Renal cortex interstitium (tissue), 11 donors: ENCODE data around the gene TMPRSS13. TPM values are rescaled to one million over a fixed set of nuclear protein-coding genes. Genes with fewer than 3 reads are reported as not detected.
A peak's percentile ranks its signal among the peaks of the same experiment; 100 is the strongest.

Source experiments
- DNase-seq, 11 donors: peaks; one replicate each; pipeline ENCODE4 v3.0.0-alpha.2; 2013; ENCODE audit warnings: low read depth in 9 of 11, low spot score in 4 of 11; ENCODE audit errors: extremely low read depth in 1 of 11
- polyA plus RNA-seq, 3 donors: library from polyadenylated mRNA; unstranded; fragments of 120-200 nt; gene quantifications; one replicate each; pipeline ENCODE4 v1.2.1, GENCODE V29; 2013; ENCODE audit not compliant: insufficient read length in 3 of 3

The TMPRSS13 gene
- polyA plus RNA-seq, 3 donors = 0.53 to 1.4 (median 0.57) TPM

DNA sequence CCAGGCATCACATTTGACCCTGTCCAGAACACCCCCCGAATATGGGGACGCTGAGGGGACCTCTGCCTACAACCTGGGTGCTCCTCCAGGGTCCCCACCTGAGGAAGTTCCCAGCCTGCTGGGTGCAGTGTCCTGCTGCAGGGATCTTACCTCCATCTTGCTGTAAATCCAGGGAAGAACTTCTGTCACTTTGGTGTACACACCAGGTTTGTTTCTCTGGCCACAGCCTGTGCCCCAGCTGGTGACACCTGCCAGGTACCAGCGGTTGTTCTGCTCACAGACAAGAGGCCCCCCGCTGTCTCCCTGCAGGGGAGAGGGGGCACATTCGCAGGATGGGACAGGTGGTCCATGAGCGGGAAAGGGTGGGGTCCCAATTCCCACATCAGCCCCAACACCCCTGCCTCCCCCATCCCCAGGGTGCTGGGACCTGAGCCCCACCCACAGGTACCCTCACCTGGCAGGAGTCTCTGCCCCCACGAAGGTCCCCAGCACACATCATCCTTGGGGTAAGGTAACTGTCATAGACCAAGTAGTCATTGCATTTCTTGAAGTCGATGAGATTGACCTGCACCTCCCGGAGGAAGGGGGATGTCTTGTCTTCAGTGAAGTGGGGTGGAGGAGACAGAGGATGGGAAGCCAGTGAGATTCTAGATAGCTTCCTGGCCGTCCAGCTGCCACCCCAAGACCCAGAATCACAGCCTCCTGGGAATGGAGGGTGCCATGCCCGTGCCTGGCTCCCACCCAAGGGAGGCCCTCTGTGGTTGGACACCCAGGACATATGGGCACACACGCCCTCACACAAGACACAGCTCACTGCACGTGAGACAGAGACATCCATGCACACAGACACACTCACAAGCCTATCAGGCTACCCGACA is 25.5 kb downstream of the TMPRSS13 start:
- DNase-seq = no peak

DNA sequence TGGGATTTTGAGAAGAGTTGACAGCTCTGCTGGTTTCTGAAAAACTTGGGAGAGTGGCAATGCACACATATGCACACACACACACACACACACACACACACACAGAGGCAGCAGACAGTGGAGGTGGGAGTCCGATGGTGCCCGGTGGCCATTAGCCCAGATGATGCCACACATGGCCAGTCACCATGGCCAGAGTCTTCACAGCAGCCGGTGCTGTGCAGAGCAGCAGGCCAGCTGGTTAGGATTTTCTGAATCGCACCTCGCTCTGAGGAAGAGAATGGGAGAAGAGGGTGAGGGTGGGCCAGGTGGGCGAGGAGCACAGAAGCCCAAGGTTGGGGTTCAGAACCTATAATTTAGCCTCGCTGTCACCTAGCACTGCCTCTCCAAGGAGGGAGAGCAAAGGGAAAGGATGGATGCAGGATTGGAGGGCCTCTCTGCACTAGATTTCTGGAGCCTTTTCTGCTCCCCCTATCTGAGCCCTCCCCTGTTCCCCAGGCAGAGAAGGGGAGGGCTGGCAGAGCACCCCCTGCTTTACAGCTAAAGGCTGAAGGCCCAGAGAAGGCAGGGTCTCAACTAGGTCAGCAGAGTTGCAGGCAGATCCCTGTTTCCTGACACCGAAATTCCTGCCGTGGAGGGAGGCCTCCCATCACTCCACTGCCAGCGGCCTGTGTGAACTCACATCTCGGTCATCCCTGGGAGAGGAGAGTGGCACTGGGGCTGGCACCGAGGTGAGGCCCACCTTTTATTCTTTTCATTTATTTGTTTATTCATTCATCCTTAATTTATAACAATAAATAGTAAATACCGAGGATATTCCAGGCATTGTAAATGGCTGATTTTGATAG is 27.0 kb downstream of the TMPRSS13 start:
- no peak for DNase-seq

DNA sequence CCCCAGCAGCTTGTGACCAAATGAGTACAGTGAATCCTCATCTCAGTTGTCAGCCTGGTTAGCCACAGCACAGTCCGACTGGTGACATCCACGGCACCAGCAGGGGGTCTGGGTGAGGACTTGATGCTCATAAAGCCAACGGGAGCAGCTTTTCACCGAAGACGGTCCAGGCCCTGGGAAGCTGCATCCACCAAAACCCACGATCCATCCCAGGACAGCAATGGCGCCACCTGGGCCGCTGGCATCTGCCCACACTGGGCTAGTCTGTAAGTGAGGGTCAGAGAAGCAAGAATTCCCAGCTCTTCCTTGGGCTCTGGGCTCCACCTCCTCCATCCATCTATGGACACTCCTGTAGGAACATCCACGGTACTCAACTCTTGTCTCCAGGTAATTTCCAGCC is 27.6 kb downstream of the TMPRSS13 start:
- no peak for DNase-seq

DNA sequence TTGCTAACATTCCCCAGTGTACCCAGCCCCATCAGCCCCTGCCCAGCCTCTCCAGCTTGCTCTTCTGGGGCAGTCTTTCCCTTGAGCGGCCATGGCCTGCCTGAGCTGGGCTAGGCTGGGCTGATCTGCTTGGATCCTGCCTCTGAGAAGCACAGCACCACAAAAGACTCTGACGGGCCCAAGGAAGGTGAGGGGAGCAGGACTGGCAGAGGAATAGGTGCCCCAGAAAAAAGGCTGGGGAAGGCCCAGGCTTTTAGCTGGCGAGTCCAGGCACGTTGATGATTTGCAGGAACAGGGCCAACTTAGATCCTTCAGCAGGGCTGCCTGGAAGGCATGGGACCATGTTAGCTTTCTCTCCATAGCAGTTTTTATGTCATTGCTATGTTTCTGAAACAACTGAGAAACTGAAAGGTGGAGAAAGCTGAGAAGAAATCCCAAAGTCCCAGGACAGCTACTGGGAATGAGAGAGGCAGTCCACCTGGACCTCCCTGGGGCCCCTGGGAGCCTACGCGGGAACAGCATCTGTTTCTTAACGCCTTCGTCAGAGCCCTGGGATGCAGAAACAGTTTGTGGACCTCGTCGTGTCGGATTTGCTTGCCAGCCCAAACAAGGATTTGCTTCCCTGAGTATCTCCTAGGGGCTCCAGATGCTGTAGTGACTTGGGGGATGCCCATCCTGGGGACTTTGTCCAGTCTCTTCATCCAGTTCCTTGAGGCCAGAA is 28.3 kb downstream of the TMPRSS13 start:
- no peak for DNase-seq

DNA sequence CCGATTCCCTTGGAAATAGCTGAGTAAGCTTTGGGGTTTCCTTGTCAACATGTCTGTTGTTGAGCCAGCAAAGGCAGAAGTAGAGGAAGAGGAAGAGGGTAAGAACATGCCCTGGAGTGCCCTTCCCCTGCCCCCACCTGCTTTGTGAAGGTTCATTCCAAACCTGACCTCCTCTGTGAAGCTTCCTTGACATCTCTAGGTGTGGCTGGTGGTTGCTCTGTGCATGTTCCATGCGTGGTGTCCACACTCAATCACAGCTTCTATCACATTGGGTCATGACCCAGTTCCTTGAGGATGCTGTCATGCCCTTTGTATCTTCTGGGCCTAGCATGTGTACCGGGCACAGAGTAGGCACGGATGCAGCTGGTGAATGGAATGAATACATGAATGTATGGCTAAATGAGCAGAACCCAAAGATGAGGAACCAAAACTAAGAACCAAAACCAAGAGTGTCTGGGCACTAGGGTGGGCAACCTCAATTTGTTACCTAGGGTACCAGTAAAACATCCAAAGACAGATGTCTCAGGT is 29.0 kb downstream of the TMPRSS13 start:
- no peak for DNase-seq

DNA sequence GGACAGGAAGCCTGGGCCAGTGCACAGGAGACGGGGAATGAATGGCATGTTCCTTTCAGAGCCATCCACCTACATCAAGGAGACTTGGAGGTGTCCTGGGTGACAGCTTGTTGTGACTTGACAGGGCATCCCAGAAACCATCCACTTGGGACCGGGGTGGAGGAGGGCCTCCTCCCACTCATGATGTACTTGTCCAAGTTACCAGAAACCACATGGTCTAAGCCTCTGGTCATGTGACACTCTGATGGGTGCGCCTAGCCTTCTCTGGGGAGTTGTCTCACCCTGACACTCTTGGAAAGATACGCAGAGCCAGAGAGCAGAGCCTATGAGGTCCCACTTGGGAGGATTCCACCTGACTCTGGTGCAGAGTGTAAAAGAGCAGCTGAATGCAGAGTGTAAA is 31.1 kb downstream of the TMPRSS13 start:
- no peak for DNase-seq

DNA sequence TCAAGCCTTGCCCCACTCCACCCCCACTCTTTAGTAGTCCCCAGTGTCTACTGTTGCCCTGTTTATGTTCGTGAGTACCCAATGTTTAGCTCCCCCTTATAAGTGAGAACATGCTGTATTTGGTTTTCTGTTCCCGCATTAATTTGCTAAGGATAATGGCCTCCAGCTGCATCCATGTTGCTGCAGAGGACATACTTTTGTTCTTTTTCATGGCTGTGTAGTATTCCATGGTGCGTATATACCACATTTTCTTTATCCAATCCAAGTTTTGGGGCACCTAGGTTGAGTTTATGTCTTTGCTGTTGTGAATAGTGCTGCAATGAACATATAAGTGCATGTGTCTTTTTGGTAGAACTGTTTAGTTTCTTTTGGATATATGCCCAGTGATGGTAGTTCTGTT is 36.6 kb downstream of the TMPRSS13 start:
- DNase-seq = no peak

DNA sequence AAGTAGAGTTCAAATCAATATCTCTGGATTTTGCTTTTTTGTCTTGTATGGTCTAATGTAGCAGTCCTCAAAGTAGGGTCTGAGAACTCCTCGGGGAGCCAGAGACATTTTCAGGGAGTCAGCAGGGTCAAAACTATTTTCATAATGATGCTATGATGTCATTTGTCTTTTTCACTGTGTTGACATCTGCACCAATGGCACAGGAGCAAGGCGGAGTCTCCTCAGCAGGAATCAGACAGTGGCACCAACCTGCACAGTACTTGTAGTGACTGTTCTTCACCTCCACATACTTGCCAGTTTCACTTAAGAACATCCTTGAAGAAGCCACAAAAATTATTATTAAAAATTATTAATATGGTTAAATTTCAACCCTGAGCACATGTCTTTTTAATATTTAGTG is 37.8 kb downstream of the TMPRSS13 start:
- DNase-seq = no peak

DNA sequence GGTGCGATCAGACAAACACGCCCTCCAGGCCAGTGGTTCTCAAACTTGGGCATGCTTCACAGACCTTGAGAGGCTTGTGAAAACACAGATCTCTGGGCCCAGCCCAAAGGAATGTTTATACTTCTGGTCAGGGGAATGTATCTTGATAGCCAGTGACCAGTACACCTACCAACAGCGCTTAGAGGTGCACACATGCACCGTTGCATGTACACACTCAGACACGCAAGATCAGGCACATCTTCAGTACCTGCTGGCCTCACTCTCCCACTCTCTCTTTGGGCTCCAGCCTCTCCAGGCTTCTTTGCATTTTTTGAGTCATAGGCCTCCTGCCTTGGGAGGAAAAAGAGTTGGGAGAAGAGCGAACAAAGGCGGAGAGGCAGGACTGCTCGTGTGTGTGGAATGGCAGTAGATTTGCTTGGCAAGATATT is 41.0 kb downstream of the TMPRSS13 start:
- no peak for DNase-seq

DNA sequence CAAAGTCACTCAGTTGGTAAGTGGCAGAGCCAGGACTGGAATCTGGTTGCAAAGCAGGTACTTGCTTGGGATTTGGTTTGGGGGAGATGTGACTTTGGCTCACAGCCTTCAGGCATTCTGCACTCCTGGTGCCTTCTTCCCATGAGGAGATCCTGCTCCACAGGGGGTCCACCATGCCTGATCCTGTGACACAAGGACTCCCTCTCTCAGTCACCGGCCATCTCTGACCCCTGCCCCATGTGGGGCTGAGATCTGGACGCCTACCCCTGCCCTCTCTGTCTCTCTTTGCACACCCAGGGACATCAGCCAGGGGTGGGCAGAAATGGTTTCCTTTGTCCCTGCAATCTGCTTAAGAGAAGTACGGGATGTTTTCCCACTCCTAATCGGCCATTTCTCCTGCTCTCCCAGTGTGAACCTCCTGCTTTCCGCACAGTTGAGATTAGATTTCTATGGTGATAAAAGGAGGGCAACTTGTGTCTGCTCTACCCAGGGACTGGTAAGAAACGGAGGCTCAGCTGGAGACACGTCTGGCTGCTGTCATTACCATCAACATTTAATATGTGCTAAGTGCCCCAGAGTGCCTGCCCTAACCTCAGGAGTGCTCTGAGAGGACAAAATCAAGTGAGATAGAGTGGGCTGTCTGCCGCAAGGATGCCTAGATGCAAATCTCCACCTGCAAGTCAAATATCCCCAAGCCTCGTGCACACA is 41.6 kb downstream of the TMPRSS13 start:
- DNase-seq = no peak

DNA sequence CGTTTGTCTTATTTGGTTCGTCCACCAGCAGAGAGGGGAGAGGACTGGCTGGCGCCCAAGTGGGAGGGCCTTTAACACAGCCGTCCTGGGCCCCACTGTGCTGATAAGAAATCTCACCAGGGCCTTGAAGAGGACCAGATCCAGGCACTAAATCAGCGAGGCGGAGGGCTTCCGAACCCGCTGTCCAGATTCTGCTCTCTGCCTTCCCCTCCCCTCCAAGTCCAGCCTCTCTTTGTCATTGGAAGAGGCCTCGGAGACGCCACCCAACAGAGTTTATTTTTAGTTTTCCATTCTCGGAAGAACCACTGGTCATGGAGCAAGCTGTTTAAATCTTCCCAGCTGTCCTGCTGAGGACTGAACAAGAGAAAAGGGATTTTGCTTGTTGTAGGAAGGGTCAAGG is 43.4 kb downstream of the TMPRSS13 start:
- peak in 5 of 11 donors; percentile 73 to 86 (median 83) for DNase-seq

DNA sequence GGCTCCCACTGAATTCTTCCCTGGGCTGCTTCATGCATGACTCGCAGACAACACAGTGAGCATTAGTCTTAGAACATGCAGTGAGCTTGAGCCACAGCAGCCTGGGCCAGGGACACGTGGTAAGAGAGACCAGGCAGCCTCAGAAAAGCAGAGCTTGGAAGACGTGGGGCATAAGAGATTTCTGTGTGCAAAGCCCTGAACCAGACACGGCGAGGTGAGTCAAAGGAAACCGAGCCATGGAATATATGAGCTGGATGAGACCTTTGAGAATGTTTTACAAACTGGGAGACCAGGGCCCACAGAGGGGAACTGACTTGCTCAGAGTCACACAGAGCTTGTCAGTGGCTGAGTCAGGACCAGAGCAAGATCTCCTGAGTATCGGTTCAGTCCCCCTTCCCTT is 44.2 kb downstream of the TMPRSS13 start:
- no peak for DNase-seq

DNA sequence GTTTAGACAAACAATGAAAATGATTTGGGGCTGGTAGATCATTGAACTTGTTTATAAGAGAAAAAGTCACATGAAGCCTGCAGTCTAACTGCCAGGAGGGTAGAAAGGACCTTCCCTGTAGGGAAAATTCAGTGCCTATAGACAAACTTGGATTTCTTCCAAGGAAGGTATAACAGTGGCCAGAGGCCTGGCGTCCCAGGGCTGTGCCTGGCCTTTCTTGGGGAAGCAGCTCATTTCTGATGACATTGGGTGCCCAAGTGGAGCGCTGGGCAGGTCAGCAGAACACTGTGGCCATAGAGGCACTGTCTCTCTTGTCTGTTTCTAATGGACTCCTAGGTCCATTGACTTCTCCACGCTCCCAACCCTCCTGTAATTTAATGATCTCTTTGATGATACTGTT is 46.1 kb downstream of the TMPRSS13 start:
- DNase-seq = no peak

DNA sequence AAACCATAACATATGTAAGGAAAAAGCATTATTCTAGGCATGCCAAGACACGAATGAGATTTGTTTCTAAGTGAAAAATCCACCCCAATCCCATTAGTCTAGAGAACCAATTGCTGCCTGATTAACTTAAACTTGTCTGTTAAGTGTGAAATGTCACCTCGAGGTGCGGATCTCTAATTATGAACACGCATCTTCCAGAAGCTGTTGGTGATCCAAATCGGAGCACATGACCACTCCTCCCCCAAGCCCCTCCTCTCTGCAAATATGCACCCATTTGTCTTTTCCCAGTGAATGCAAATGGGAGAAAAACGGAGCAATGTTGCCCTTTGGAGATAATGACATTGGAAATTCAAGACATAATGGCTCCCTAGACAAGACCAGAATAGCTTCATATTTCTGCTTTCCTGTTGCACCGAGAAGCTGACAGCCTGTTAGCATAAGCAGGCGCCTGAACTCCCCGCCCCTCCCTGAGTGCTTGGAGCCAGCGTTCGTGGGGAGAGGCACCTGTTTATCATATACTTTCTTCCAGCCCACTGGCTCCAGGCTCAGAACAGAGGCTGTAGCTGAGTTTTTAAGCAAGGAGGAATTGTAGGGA is 46.8 kb downstream of the TMPRSS13 start:
- DNase-seq = no peak

DNA sequence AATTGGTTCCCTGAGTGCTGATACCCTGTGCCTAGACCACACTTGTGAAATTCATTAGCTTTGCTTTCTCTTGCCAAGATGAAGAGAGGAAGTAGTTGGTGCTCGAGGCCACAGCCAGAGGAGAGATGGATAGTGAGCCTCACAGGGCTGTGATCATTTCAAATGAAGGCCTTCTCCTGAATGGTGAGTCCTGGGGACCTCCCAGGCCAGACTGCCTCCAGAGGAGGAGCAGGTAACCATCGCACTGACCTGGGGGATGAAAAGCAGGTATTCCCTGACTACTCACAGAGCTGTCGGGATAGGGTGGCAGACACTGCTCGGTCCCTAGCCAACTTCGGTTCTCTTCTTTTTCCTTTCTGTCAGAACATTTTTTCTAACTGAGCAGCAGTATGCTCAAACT is 48.0 kb downstream of the TMPRSS13 start:
- no peak for DNase-seq

DNA sequence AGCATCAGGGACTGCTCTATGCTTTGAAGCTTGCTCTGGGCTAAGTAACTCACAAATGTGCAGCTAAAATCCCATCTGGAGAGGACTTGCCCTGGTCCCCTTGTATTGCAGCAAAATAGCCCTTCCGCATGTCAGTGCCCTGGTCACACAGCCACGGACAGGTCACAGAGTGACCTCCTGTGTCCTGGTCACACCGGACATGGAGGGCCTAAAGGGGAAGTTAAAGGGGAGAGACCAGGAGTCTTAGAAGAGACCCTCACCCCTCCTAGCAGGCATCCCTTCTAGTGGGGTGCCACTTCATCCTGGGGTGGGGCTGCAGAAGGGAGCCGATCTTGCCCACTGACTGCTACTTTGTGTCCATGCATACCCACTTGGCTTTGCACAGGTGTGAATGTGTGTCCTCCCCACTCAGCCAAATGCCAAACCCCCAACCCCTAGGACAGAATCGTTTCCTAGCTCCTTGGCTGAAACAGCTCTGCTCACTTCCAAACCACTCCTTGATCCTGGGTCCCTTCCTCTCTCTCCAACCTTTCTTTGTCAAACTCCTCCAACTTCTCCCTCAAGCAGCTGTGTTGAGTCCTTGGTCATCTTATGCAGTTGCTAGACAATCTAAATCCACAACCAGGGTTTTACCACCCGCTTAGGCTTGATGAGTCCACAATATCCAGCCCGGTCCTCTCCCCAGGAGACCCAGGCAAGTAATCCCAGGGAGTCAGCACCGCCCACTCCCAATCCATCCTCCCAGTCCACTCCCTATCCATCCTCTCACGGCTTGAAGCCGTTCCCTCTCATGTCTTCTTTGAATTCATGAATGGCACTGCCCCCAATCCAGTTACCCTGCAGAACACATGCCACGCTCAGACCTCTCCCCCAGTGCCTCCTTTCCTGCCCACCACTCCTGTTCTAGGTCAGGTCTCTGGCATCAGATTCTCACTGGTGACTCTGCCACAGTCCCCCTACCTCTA is 49.4 kb downstream of the TMPRSS13 start:
- DNase-seq = no peak

DNA sequence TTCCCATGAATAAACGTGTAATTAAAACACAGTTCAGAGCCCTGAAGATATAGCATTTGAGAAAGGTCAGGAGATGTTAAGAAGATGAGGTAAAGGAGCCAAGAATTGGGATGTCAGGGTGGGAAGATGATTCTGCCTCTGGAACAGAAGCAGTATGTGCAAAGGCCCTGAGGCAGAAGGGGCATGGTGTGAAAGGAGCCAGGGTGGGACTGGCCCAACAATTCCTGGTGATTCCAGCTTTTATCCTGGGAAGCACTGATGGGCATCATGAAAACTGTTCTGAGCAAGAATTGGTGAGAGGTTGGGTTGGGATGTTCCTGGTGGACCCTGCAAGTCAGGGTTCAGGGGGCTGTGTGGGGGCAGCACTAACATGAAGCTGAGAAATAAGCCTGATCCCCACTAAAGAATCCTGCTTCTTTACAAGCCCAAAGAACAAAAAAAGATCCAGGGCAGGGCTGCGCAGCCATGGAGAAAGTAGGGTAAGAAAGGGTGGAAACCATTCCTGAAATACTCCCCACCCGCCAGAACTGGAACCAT is 50.2 kb downstream of the TMPRSS13 start:
- DNase-seq = no peak
